ENCODE measurements around the gene GTF3A.
"Not testable (repeated sequence)": the region's sequence is repeated elsewhere in the genome, so short reads cannot be mapped to it uniquely, and the experiment has no call there.

GTF3A gene

GRCh38 chr13:27424246-27425157 lies at the start of gene GTF3A:
Gene GTF3A (plus strand): TSS chr13:27424619.
- peak; percentile 91 for DNase-seq (ENCODE audit: low spot score)

- peak; percentile 69 for DNase-seq (ENCODE audit: low spot score)
Measured at GRCh38 chr13:27374650-27375049, 49.8 kb upstream of the GTF3A start.

GRCh38 chr13:27375686-27376326 lies 48.6 kb upstream of the GTF3A start:
- DNase-seq (ENCODE audit: low spot score): peak; percentile 78

- DNase-seq (ENCODE audit: low spot score): no peak
Measured at GRCh38 chr13:27379126-27379525, 45.3 kb upstream of the GTF3A start.

DNA sequence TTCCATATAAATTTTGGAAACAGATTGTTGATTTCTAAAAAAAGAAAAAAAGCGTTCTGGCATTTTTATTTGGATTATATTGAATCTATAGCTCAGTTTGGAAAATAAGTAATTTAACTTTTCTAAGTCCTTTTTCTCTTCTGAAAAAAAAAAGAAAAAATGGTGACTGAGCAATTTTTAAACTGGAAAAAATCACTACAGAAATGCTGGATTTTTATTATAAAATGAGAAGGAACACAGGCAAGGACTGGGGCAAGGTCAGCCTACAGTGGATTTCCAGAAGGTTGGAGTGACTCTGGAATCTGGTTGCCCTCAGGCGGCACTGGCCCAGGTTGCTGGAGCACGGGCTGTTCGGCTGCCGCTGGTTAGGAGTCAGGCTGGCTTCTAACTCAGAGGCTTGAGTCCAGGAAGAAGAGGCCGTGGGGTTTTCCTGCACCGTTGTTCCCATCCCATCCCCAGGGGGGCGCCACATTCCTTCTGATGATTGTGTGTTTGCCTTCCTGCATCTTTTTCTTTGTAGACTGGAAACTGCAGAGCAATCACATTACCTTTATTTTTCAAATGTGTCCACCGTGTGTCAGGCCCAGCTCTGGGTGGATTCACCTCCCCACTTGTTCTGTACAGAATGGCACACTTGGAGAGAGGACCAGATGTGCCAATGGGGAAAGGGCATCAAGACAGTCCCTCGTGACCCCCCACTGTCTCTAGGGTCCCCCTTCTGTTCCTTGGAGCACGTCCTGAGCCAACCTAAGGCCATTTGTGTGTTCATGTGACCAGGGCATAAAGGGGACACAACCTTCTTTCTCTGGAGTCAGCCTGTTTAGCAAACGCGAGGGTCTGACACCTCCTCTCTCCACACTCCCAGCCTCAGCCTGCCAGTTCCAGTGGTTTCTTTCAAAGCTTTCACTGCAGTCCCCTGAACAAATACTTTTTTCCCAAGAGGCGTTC lies 44.5 kb upstream of the GTF3A start:
- DNase-seq (ENCODE audit: low spot score): peak; percentile 86

DNA sequence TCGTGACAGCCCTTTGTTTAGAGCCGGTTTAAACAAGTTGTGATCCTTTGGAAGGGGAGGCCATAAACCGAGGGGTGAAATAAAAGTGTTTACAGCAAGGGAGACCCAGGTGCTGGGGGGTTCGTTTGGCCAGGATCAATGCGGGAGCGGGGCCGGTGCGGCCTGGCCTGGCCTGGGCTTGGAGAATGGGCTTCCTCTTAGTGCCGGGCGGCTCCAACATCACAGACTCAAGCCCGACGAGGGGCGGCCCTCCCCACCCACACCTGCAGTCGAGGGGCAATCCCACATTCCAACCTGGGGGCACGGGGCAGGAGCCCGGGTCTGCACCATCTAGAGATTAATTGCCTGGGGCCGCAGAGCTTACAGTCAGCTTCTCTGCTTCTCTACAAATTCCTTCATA lies 42.8 kb upstream of the GTF3A start:
- DNase-seq (ENCODE audit: low spot score): no peak

GRCh38 chr13:27383104-27383921 lies 41.1 kb upstream of the GTF3A start:
- DNase-seq (ENCODE audit: low spot score): no peak

- no peak for DNase-seq (ENCODE audit: low spot score)
Measured at GRCh38 chr13:27384285-27384684, 40.1 kb upstream of the GTF3A start.

- DNase-seq (ENCODE audit: low spot score): no peak
Measured at GRCh38 chr13:27388241-27388640, 36.2 kb upstream of the GTF3A start.

- no peak for DNase-seq (ENCODE audit: low spot score)
Measured at GRCh38 chr13:27389891-27390290, 34.5 kb upstream of the GTF3A start.

DNA sequence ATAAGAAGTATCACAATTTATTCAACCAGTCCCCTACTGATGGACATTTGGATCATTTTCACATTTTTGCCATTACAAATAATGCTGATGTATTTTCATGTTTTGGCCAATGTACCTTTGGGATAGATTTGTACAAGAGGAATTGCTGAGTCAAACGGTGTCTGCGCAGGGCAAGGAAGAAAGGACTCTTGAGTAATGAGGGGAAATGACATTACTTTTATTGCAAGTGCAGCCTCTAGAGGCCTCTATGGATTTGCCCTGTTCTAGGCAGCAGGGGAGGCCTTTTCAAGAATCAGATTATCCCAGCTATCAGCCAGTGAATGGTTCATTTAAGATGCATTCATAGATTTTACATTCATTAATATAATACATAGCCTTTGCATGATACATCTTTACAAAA lies 32.9 kb upstream of the GTF3A start:
- no peak for DNase-seq (ENCODE audit: low spot score)

GRCh38 chr13:27393101-27393500 lies 31.3 kb upstream of the GTF3A start:
- DNase-seq (ENCODE audit: low spot score): no peak

DNA sequence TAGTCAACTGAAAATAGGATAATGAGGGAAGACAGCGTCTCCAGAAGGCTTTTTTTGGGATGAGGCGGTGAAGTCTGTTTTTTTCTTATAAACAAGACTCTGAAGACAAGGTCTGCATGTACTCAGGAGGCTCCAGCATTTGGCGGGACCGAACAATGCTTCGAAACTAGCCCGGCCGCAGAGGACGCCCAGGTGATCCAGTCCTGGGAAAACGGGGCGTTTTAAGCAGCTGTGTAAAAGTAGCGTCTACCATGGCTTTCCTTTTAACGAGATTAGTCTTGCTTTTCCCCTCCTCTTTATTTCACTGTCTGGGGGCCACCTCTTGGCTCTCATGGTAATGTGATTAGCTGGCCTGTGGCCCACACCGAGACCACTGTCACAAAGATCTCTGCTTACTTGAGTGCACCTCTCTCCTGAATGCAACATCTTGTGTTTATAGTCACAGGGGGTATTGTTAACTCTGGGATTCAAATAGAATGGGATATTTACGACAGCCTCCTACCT lies 29.4 kb upstream of the GTF3A start:
- DNase-seq (ENCODE audit: low spot score): peak; percentile 67

DNA sequence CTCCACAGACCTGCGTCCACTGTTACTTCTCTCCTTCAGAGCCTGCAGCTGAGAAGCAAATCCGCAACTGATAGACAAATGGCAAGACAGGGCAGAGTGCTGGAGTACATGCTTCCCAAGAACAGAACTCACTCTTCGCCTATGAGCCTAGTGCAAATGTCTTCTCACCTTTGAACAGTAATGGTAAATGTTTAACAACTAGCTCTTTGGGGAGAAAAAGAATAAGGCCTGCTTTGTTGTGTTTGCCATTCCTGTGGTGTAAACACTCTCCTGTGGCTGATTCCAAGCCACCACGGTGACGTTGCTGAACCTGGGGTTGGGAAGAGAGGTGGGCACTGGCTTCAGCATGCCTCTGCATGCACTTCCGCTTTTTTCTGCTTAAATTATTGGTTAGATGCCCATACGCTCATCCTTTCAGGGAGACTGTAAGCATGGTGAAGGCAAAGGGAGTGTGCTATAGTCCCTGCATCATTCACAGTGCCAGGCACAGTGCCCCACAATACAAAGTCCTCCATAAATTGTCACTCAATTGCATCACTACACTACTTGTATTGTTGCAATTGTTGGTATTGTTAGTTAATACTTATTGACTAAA lies 28.1 kb upstream of the GTF3A start:
- DNase-seq (ENCODE audit: low spot score): no peak

DNA sequence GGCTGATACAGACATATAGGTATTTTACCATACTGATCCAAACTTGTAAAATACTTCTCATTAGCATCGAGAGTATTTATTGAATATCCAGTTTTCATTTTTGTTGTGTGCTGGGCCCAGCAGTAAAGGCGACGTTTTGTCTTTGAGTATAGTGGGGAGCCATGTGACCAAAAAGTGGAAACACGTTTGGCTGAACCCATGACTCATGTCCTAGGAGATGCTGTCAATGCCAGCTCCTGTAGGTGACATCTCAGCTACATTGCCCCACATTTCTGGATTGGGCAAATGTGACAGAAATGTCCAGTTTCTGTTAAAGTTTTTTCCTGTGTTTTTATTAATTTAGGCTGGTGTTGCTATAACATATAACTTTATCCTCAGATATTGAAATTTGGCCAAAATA lies 26.1 kb upstream of the GTF3A start:
- DNase-seq (ENCODE audit: low spot score): no peak

GRCh38 chr13:27400405-27400804 lies 24.0 kb upstream of the GTF3A start:
- DNase-seq (ENCODE audit: low spot score): not testable (repeated sequence)

GRCh38 chr13:27401210-27401609 lies 23.2 kb upstream of the GTF3A start:
- no peak for DNase-seq (ENCODE audit: low spot score)

DNA sequence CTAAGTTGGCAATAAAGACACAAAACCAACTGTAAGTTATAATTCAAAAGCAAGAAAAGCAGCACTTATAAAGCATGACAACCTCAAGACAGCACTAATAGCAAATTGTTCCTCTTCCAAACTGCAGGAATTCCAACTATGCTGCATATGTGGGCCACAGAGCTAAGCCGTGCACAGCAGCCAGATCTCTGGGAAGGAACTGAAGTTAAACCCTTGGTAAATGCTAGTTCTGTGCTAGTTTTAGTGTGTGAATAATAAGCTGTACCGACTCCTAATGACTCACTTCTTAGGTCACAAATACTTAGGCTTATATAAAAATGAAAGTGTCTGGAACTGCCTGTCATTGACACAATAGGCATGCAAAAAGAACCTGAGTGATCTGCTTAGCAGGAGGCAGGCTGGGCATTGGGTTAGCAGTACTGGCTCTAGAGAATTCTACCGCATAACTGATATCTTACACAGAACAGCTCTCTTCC lies 21.2 kb upstream of the GTF3A start:
- no peak for DNase-seq (ENCODE audit: low spot score)

DNA sequence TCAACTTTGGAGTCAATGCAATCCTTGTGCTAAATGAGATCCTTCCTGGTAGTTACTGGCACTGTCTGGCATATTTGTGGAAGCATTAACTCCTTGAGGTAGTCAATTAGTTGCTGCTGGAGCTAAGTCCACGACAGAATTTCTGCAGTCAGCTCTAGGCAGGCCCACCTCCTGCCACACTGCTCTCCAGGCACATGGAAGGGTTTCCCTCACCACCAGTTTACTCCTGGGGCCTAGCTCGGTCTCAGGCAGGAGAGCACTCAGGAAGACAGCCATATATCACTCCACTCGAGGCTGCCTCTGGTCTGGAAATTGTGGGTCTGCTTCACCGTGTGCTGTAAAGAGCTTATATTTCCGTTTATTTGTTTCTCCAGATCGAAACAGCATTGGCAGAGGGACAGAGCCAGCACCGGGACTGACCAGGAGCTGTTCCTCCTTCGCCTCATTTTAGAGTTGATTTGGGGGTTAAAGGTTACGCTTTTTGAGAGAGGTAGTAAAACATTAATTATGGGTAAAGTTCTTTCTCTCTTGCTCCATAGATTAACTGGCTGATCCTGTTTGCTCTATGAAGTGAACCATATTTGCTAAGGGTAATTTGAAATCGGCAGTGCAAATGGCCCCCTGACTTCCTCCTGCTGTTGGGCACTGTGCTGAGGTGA lies 20.6 kb upstream of the GTF3A start:
- no peak for DNase-seq (ENCODE audit: low spot score)

DNA sequence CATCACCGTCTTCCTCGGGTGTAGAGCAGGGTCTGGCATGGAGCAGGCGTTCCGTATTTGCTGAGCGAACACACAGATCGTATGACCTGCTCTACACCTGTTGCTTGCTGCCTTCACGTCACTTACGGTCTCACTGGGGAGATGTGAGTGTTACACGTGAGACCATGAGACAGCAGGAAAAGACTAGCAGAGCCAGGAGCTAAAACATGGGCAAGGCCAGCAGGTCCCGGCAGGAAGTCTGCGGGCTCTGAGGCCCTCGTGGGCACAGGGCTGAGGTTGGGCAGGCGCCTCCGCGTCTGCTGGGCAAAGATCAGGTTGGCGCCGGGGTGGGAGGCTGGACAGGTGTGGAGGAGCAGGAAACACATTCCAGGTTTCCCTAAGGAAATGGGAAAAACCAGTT lies 19.7 kb upstream of the GTF3A start:
- no peak for DNase-seq (ENCODE audit: low spot score)
